ELR (cell line): ENCODE results near the gene RPAP3.
A peak's percentile ranks its signal among the peaks of the same experiment; 100 is the strongest.

Experiments
- DNase-seq: peaks from one replicate; pipeline ENCODE4 v3.0.0-alpha.2; 2015; ENCODE audit warnings: low read depth

Gene RPAP3, protein sequence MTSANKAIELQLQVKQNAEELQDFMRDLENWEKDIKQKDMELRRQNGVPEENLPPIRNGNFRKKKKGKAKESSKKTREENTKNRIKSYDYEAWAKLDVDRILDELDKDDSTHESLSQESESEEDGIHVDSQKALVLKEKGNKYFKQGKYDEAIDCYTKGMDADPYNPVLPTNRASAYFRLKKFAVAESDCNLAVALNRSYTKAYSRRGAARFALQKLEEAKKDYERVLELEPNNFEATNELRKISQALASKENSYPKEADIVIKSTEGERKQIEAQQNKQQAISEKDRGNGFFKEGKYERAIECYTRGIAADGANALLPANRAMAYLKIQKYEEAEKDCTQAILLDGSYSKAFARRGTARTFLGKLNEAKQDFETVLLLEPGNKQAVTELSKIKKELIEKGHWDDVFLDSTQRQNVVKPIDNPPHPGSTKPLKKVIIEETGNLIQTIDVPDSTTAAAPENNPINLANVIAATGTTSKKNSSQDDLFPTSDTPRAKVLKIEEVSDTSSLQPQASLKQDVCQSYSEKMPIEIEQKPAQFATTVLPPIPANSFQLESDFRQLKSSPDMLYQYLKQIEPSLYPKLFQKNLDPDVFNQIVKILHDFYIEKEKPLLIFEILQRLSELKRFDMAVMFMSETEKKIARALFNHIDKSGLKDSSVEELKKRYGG

GRCh38 chr12:47705566-47706425 is at the start of gene RPAP3:
Gene RPAP3, minus strand, starts transcription at chr12:47706030. Its CDS starts 3,190 bp downstream, at chr12:47702840.
- peak; percentile 97 for DNase-seq

DNA sequence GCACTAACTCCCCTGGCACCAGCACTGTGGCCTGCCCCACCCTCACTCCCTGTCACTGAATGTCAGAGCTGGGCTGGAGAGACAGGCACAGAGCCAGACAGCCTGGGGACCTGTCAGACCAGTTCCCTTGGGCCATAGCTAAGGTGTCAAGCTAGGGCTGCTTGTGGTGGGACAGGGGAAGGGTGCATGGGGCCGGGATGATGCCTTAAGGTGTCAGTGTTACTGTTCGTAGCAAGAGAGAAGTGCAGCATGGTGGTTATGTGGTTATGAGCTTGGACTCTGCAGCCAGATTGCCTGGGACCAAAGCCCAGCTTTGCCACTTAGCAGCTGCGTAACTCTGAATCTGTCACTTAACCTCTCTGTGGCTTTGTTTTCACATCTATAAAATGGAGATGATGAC is 49.1 kb upstream of the RPAP3 start:
- DNase-seq: no peak

GRCh38 chr12:47754126-47754525 is 48.3 kb upstream of the RPAP3 start:
- DNase-seq: no peak

GRCh38 chr12:47753021-47754001 is 47.5 kb upstream of the RPAP3 start:
- peak; percentile 65 for DNase-seq

DNA sequence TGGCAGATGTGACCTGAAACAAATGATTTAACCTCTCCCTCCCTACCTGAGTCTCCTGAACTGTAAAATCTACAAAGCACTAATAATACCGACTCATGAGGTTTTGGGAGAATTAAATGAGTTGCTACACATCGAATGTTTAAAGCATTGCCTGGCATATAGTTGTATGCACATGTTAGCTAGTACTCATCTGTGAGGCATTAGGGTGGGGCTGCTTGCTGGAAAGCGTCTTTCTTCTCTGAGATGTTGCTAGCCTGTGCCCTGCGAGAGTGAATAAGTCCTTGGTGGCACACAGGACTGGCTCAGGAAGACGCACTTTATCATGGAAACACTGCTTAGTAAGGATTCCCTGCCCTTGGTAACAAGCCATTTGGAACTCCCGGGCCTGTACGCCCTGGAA is 46.7 kb upstream of the RPAP3 start:
- peak; percentile 86 for DNase-seq

GRCh38 chr12:47752121-47752520 is 46.3 kb upstream of the RPAP3 start:
- no peak for DNase-seq

GRCh38 chr12:47751561-47751960 is 45.7 kb upstream of the RPAP3 start:
- DNase-seq: no peak

GRCh38 chr12:47750916-47751470 is 45.2 kb upstream of the RPAP3 start:
- no peak for DNase-seq

GRCh38 chr12:47750229-47750798 is 44.5 kb upstream of the RPAP3 start:
- no peak for DNase-seq

- no peak for DNase-seq
Measured at GRCh38 chr12:47748899-47749298, 43.1 kb upstream of the RPAP3 start.

DNA sequence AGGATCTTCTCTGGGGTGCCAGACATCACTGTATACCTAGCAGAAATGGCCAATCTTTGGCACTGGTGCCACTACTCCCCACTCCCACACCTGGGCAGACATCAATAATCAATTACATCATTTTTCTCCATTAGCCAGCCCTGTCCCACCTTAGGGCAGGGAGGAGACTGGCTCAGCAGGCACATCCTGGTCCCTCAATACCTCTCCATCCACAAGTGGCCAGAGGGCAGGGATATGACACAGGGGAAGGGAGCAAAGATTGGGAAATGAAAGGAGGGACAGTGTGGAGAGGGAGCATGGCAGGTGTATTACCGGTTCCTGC is 42.6 kb upstream of the RPAP3 start:
- no peak for DNase-seq

DNA sequence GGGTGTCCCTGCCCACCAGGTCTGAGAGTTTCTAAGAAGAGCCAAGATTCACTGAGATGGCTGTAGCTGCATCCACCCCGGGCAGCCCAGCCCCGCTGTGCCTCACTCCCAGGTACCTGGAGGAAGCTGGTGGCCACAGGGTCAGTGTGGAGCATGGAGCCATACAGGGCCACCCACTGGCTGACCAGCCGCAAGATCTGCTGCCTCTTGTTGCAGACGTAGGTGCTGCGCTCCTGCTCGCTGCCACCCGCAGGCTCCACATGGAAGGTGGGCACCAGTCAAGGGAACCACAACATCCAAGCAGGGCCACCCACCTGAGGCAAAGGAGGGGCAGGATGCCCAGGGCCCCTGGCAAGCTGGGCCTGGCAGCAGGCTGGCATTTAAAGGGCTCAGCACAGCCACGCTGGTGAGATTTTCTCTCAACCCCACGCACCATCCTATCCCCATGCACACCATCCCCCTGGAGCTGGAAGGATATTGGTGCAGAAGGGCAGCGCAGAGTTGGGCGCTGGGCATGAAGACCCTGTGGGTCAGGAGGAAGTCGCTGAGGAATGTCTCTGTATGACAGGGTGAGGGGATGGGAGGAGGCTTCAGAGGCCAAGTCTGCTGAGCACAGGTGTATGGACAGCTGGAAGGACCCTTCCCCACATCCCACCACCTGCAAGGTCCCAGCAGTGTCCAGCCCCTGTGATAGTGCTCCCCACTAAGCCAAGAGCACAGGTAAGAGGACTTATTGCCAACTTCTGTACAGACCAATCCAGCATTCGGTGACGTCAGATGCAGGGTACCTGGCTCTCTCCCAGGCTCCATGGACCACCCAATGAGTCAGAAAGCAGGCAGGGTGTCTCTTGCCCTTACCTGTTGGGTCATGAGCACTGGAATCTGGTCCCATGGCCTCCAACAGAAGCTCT is 42.0 kb upstream of the RPAP3 start:
- no peak for DNase-seq

DNA sequence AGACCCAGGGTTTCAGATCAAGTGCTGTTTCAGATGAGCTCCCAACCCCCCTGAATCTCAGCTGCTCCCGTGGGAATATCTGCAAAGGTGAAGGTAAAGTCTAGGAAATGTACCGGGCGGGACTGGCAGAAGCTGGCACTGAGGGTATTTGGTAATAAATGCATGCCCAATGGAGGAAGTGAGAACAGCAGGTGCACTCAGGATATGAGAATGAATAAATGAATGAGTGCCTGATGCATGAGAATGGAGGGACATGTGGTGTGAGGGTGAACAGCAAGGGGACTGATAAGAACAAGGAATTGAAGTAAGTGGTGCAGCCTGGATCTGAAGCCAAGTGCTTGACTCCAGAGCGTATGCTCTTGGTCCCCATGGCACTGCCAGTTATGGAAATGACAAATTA is 41.3 kb upstream of the RPAP3 start:
- no peak for DNase-seq

- no peak for DNase-seq
Measured at GRCh38 chr12:47746523-47746922, 40.7 kb upstream of the RPAP3 start.

DNA sequence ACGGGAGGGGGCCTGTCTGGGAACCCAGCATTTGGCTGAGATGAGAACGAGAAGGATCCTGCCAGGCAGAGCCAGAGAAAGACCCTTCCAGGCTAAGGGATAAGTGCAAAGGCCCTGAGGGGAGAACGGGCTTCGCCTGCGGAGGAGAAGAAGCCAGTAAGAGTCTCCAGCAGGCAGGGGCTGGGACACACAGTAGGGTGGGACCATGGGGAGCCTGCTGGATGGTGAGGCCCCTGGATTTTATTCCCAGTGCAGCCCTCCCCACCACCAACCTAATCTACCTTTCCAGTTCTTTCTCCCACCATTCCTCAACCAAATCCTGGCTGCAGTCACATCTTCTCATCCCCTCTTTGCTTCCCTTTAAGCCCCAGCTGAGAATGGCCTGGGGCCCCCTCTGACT is 40.2 kb upstream of the RPAP3 start:
- no peak for DNase-seq

DNA sequence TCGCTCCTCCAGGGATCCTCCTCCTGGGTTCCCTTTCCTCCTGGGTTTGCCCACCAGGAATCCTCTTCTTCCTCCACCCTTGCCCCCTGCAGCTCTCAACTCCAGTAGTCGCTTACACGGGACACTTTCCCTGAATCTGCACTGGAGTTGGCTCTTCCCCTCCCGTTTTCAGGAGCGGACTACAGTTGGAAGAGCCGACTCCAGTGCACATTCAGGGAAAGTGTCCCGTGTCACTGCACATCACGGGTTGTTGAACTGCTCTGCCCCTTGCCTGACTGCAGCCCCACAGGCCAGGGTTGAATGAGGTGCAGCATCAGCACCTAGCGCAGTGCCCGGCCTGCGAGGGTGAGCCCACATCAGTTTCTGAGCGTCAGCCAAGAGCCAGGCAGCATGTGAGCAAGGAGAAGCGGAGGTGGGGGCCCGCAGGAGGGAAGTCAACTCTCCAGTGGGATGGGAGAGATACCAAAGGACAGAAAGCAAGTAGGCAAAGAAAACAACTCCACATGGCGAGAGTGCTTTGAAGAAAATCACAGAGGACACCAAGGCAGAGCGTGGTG is 39.7 kb upstream of the RPAP3 start:
- no peak for DNase-seq

- no peak for DNase-seq
Measured at GRCh38 chr12:47744778-47745436, 39.1 kb upstream of the RPAP3 start.

- no peak for DNase-seq
Measured at GRCh38 chr12:47744005-47744651, 38.3 kb upstream of the RPAP3 start.
